ENCODE data around the gene GABRA1.
A peak's percentile ranks its signal among the peaks of the same experiment; 100 is the strongest.

The GABRA1 gene

DNA sequence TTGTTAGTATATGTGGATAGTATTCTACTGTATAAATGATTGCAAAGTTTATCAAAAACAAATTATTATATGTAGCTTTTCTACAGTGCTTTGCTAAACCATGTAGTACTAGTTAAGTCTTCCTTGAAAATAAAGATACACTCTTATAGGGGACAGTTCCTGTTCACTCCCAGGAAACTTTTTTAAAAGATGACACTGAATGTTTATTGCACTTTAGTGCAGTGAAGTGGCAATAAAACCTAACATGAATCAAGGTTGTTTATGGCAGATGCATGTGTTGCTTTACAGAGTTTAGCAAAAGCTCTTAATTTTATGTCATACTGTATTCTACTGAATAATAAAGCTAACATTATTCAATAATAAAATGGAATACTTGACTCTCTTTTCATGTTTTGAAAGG is 51.7 kb downstream of the GABRA1 start:
- TF ChIP-seq, protein P1, sequence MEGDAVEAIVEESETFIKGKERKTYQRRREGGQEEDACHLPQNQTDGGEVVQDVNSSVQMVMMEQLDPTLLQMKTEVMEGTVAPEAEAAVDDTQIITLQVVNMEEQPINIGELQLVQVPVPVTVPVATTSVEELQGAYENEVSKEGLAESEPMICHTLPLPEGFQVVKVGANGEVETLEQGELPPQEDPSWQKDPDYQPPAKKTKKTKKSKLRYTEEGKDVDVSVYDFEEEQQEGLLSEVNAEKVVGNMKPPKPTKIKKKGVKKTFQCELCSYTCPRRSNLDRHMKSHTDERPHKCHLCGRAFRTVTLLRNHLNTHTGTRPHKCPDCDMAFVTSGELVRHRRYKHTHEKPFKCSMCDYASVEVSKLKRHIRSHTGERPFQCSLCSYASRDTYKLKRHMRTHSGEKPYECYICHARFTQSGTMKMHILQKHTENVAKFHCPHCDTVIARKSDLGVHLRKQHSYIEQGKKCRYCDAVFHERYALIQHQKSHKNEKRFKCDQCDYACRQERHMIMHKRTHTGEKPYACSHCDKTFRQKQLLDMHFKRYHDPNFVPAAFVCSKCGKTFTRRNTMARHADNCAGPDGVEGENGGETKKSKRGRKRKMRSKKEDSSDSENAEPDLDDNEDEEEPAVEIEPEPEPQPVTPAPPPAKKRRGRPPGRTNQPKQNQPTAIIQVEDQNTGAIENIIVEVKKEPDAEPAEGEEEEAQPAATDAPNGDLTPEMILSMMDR (IDR thresholded peaks at IDR 0.05) = no peak
- no peak for TF ChIP-seq ZFX (IDR thresholded peaks at IDR 0.05; ENCODE audit: borderline replicate concordance)
- H3K27ac ChIP-seq = no peak overlapping the region

DNA sequence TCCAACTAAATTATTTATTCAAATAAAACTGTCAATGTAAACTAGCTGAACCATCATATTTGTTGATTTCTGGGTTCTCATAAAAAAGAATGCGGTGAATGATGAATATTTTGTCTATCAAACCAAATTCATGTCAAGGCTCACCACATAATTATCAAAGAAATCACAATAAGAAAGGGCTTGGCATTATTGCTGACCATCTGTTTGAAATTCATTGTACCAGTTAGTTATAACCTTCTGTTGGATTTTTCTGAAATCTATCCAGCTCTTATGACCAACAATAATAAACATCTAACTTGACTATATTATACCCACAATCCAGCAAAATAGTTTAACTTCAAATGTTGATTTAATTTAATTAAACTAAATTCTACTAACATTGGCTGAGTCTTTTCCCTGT is 53.1 kb downstream of the GABRA1 start:
- TF ChIP-seq ZFX (IDR thresholded peaks at IDR 0.05; ENCODE audit: borderline replicate concordance) = no peak
- TF ChIP-seq, protein P1 (IDR thresholded peaks at IDR 0.05) = no peak
- no peak overlapping the region for H3K27ac ChIP-seq

- no peak for TF ChIP-seq ZFX (IDR thresholded peaks at IDR 0.05; ENCODE audit: borderline replicate concordance)
- TF ChIP-seq, protein P1 (IDR thresholded peaks at IDR 0.05) = no peak
- no peak overlapping the region for H3K27ac ChIP-seq
These were observed 73.9 kb downstream of the GABRA1 start for GRCh38 chr5:161921781-161922180.

- no peak overlapping the region for H3K27ac ChIP-seq
- TF ChIP-seq ZFX (IDR thresholded peaks at IDR 0.05; ENCODE audit: borderline replicate concordance) = no peak
- TF ChIP-seq, protein P1 (IDR thresholded peaks at IDR 0.05) = no peak
These were observed 76.3 kb downstream of the GABRA1 start for GRCh38 chr5:161924270-161924669.

GRCh38 chr5:161925960-161926359 is 78.0 kb downstream of the GABRA1 start:
- TF ChIP-seq ZFX (IDR thresholded peaks at IDR 0.05; ENCODE audit: borderline replicate concordance) = no peak
- TF ChIP-seq, protein P1 (IDR thresholded peaks at IDR 0.05) = peak; percentile 13
- H3K27ac ChIP-seq = no peak overlapping the region

GRCh38 chr5:161934486-161934885 is 86.6 kb downstream of the GABRA1 start:
- TF ChIP-seq ZFX (IDR thresholded peaks at IDR 0.05; ENCODE audit: borderline replicate concordance) = no peak
- TF ChIP-seq, protein P1 (IDR thresholded peaks at IDR 0.05) = no peak
- no peak overlapping the region for H3K27ac ChIP-seq

- no peak overlapping the region for H3K27ac ChIP-seq
- no peak for TF ChIP-seq ZFX (IDR thresholded peaks at IDR 0.05; ENCODE audit: borderline replicate concordance)
- TF ChIP-seq, protein P1 (IDR thresholded peaks at IDR 0.05) = no peak
These were observed 97.1 kb downstream of the GABRA1 start for GRCh38 chr5:161944974-161945373.
